Glutamatergic neuron (in vitro differentiated cells): ENCODE measurements around the gene FAM53A. TPM values are rescaled to one million over a fixed set of nuclear protein-coding genes. Genes with fewer than 3 reads are reported as not detected.

Experiments used
- DNase-seq: peaks from one replicate; pipeline ENCODE4 v3.0.0; 2022
- H3K27ac Mint-ChIP-seq: one replicate; pipeline ENCODE4 v1.8.0; 2020; ENCODE audit warnings: mild to moderate bottlenecking, mixed read lengths, inconsistent platforms; ENCODE audit not compliant: unreplicated experiment
- H3K27me3 Mint-ChIP-seq: one replicate; pipeline ENCODE4 v1.8.0; 2020; ENCODE audit warnings: mild to moderate bottlenecking, moderate library complexity, mixed read lengths, inconsistent platforms; ENCODE audit not compliant: unreplicated experiment
- H3K36me3 Mint-ChIP-seq: one replicate; pipeline ENCODE4 v1.8.0; 2020; ENCODE audit warnings: mild to moderate bottlenecking, mixed read lengths, inconsistent platforms; ENCODE audit not compliant: unreplicated experiment
- H3K4me1 Mint-ChIP-seq: one replicate; pipeline ENCODE4 v1.8.0; 2020; ENCODE audit warnings: mild to moderate bottlenecking, low read depth, mixed read lengths, inconsistent platforms; ENCODE audit not compliant: unreplicated experiment
- H3K4me3 Mint-ChIP-seq: one replicate; pipeline ENCODE4 v1.8.0; 2020; ENCODE audit warnings: mild to moderate bottlenecking, mixed read lengths, inconsistent platforms; ENCODE audit not compliant: unreplicated experiment
- H3K9me3 Mint-ChIP-seq: one replicate; pipeline ENCODE4 v1.8.0; 2020; ENCODE audit warnings: mild to moderate bottlenecking, moderate library complexity, mixed read lengths, inconsistent platforms; ENCODE audit not compliant: unreplicated experiment
- CTCF ChIP-seq: fragments of 200-600 bp; sonication (generic); IDR thresholded peaks from one replicate; pipeline ENCODE4 v1.5.0; 2021; ENCODE audit not compliant: partially characterized antibody, unreplicated experiment
- total RNA-seq: library from RNA; stranded (reverse); fragmentation: NEBNext Ultra II Directional; extraction: Animal tissue kit (Norgen Biotek cat#: 25700); gene quantifications from one replicate; pipeline ENCODE4 v1.2.1, GENCODE V29; 2021; ENCODE audit not compliant: unreplicated experiment

FAM53A gene
- total RNA-seq, 1 donor from 2014 or later = 1.1 TPM

GRCh38 chr4:1720163-1720983 is 36.3 kb upstream of the FAM53A start:
- TF ChIP-seq CTCF = no peak
- no peaks in the 10 kb centered on the region for H3K36me3 Mint-ChIP-seq
- peaks cover 8% of the 10 kb centered on the region for H3K4me1 Mint-ChIP-seq
- peak; percentile 73 for DNase-seq
- H3K9me3 Mint-ChIP-seq = peaks cover 8% of the 10 kb centered on the region
- peaks cover 11% of the 10 kb centered on the region for H3K27me3 Mint-ChIP-seq
- H3K4me3 Mint-ChIP-seq = peak overlapping the region; percentile 91
- H3K27ac Mint-ChIP-seq = peak overlapping the region; percentile 79

- H3K9me3 Mint-ChIP-seq = peaks cover 7% of the 10 kb centered on the region
- H3K27ac Mint-ChIP-seq = no peak overlapping the region
- no peak for TF ChIP-seq CTCF
- peak overlapping the region; percentile 59 for H3K4me3 Mint-ChIP-seq
- H3K27me3 Mint-ChIP-seq = peaks cover 10% of the 10 kb centered on the region
- no peak for DNase-seq
- H3K36me3 Mint-ChIP-seq = no peaks in the 10 kb centered on the region
- H3K4me1 Mint-ChIP-seq = peaks cover 5% of the 10 kb centered on the region
Observed at GRCh38 chr4:1718095-1718850, 34.2 kb upstream of the FAM53A start.

- Mint-ChIP-seq H3K4me3 (no peak overlapping the region), H3K9me3 (peaks cover 6% of the 10 kb centered on the region), H3K27me3 (peaks cover 9% of the 10 kb centered on the region), H3K36me3 (no peaks in the 10 kb centered on the region), H3K27ac (no peak overlapping the region), H3K4me1 (peaks cover 2% of the 10 kb centered on the region)
- TF ChIP-seq CTCF = no peak
- DNase-seq = no peak
Observed at GRCh38 chr4:1717129-1718094, 33.3 kb upstream of the FAM53A start.

- Mint-ChIP-seq H3K36me3 (no peaks in the 10 kb centered on the region), H3K4me3 (no peak overlapping the region), H3K27ac (no peak overlapping the region), H3K4me1 (peaks cover 4% of the 10 kb centered on the region), H3K27me3 (peaks cover 8% of the 10 kb centered on the region), H3K9me3 (peaks cover 3% of the 10 kb centered on the region)
- TF ChIP-seq CTCF = no peak
- DNase-seq = no peak
Observed at GRCh38 chr4:1716065-1716945, 32.2 kb upstream of the FAM53A start.
